Natural killer cell (primary cell): Measurements from ENCODE around the gene LTF. TPM values are rescaled to one million over a fixed set of nuclear protein-coding genes. Genes with fewer than 3 reads are reported as not detected.

Experiments
- ATAC-seq, 3 donors: fragments of 150-1000 bp in 2 of 3; fragments of 200-7000 bp in 1 of 3; cut with Tn5 transposase; 1 replicate in 1 of 3; 2 replicates in 2 of 3; pipeline ENCODE4 v1.10.0; 2021; ENCODE audit warnings: mild to moderate bottlenecking in 2 of 3, moderate library complexity in 2 of 3
- DNase-seq, 2 donors: peaks; one replicate each; pipeline versions ENCODE4 v3.0.0 to v3.0.0-alpha.2; 2013 to 2021; ENCODE audit warnings: mixed read lengths in 1 of 2
- H3K27ac ChIP-seq: one replicate; pipeline ENCODE4 v1.5.1; 2013; ENCODE audit warnings: mild to moderate bottlenecking, low read length
- H3K27me3 ChIP-seq: one replicate; pipeline ENCODE4 v1.6.1; 2013; ENCODE audit warnings: low read length; ENCODE audit not compliant: control insufficient read depth, insufficient read depth
- H3K36me3 ChIP-seq: one replicate; pipeline ENCODE4 v1.6.1; 2013; ENCODE audit warnings: low read length; ENCODE audit not compliant: control insufficient read depth, insufficient read depth
- H3K4me1 ChIP-seq: one replicate; pipeline ENCODE4 v1.6.1; 2013; ENCODE audit warnings: low read length; ENCODE audit not compliant: control insufficient read depth, insufficient read depth
- H3K4me3 ChIP-seq: one replicate; pipeline ENCODE4 v1.5.1; 2013; ENCODE audit warnings: low read length
- H3K9me3 ChIP-seq: one replicate; pipeline ENCODE4 v1.6.1; 2013; ENCODE audit warnings: low read length; ENCODE audit not compliant: control insufficient read depth, insufficient read depth
- H3K27ac Mint-ChIP-seq, 2 donors: one replicate each; pipeline ENCODE4 v1.8.0; 2022; ENCODE audit warnings: mild to moderate bottlenecking in 2 of 2, mixed read lengths in 2 of 2, moderate library complexity in 1 of 2
- H3K27me3 Mint-ChIP-seq, 2 donors: one replicate each; pipeline ENCODE4 v1.8.0; 2022; ENCODE audit warnings: low read depth in 2 of 2, mixed read lengths in 2 of 2
- H3K36me3 Mint-ChIP-seq: one replicate; pipeline ENCODE4 v1.8.0; 2022; ENCODE audit warnings: mixed read lengths
- H3K4me1 Mint-ChIP-seq, 2 donors: one replicate each; pipeline ENCODE4 v1.8.0; 2022; ENCODE audit warnings: mixed read lengths in 2 of 2
- H3K4me3 Mint-ChIP-seq: one replicate; pipeline ENCODE4 v1.8.0; 2022; ENCODE audit warnings: mild to moderate bottlenecking, moderate library complexity, mixed read lengths
- H3K9me3 Mint-ChIP-seq, 2 donors: one replicate each; pipeline ENCODE4 v1.8.0; 2022; ENCODE audit warnings: mixed read lengths in 2 of 2
- WGBS: methylation state at CpG from one replicate; pipeline ENCODE4 v1.1.7; 2013; ENCODE audit warnings: missing lambda C conversion rate; ENCODE audit not compliant: insufficient coverage; 5-methylcytosine and 5-hydroxymethylcytosine counted together
- intact Hi-C: fragments of 100-400 bp; cut with micrococcal nuclease; formaldehyde crosslinking; loops from one replicate; pipeline ENCODE4 v1.14.2; 2022
- total RNA-seq, 4 donors: library from RNA; stranded (reverse); fragments of 120-200 nt in 1 of 4; gene quantifications; one replicate each; pipeline versions ENCODE4 v1.2.3 to v1.2.4, GENCODE V29; 2013 to 2022
- TF ChIP-seq, protein P1 (sequence below): fragments of 200-600 bp; IDR thresholded peaks from one replicate; pipeline ENCODE4 v1.8.0; 2022; ENCODE audit warnings: antibody characterized with exemption

Gene LTF
- total RNA-seq, 3 donors from 2014 or later (not counting 1 experiment from before 2014, with no cell fraction given) = 1.0 to 1.1 TPM; not detected in 1

DNA sequence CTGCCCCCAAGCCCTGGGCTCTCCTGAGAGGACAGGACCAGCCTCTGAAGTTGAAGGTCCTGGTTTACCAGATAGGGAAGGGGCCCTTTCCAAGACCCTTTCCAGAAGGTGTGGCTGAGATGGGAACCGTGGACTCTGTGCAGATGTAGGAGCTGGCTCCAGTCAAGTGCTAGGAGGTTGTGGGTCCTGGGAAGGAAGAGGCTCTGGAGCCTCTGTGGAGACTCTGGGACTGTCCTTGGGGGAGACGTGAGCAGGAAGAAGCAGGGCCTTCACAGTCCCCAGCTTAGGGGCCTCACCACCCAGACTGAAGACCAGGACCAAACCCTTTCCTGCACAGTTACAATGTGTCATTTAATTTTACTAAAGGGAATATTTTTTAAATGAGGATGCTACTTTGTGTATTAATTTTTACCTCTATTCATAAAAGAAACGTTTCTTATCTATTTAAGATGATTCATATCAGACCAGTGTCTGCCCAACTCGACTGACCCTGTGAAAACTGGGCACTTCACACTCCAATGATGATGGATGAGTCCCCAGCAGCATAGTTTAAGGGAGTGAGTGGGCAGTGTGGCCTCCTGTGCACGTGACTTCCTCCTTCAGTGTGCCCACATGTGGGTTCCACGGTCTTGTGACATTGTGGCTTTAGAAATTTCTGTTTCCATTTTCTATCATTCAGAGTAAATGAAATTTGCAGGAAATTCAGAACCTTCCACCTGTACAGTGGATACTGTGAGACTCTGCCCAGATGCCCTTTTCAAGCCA, 68.8 kb downstream of the LTF start:
- no peak overlapping the region for H3K4me3 ChIP-seq
- Mint-ChIP-seq H3K4me3 (no peak overlapping the region), H3K27ac (no peak overlapping the region), H3K36me3 (no peaks in the 10 kb centered on the region), H3K4me1 (peaks cover 10 to 16% of the 10 kb centered on the region in 2 donors), H3K9me3 (no peaks in the 10 kb centered on the region), H3K27me3 (peaks cover 0 to 4% of the 10 kb centered on the region in 2 donors)
- DNase-seq = no peak
- H3K4me1 ChIP-seq = peaks cover 18% of the 10 kb centered on the region
- intact Hi-C loops = no loop called here
- ATAC-seq = peak; percentile 42 to 64 (median 42)
- H3K9me3 ChIP-seq = no peaks in the 10 kb centered on the region
- H3K27me3 ChIP-seq = no peaks in the 10 kb centered on the region
- H3K27ac ChIP-seq = no peak overlapping the region
- no peaks in the 10 kb centered on the region for H3K36me3 ChIP-seq
- WGBS = 39% methylated on average over 5 of the region's 6 CpGs
- TF ChIP-seq, protein P1, sequence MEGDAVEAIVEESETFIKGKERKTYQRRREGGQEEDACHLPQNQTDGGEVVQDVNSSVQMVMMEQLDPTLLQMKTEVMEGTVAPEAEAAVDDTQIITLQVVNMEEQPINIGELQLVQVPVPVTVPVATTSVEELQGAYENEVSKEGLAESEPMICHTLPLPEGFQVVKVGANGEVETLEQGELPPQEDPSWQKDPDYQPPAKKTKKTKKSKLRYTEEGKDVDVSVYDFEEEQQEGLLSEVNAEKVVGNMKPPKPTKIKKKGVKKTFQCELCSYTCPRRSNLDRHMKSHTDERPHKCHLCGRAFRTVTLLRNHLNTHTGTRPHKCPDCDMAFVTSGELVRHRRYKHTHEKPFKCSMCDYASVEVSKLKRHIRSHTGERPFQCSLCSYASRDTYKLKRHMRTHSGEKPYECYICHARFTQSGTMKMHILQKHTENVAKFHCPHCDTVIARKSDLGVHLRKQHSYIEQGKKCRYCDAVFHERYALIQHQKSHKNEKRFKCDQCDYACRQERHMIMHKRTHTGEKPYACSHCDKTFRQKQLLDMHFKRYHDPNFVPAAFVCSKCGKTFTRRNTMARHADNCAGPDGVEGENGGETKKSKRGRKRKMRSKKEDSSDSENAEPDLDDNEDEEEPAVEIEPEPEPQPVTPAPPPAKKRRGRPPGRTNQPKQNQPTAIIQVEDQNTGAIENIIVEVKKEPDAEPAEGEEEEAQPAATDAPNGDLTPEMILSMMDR = no peak

DNA sequence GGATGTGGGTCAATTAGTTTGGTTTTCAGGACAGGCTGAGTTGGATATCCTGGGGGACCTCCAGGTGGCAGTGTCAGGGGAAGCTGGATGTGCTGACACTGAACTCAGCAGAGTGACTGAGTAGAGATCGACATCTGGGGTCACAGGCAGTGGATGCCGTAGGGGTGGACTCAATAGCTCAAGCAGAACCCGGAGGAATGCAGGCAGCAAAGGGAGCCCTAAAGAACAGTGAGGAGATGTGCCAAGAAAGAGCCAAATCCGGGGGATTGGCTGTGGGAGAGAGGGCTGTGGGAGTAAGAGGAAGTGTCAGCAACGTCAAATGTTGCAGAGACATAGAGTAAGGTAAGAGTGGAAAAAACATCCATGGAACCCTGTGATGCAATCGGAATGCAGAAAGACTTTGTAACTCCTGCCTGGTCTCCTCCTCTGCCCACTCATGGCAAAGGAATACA, 69.5 kb downstream of the LTF start:
- H3K27me3 Mint-ChIP-seq = peaks cover 0 to 4% of the 10 kb centered on the region in 2 donors
- no peak overlapping the region for H3K4me3 ChIP-seq

DNA sequence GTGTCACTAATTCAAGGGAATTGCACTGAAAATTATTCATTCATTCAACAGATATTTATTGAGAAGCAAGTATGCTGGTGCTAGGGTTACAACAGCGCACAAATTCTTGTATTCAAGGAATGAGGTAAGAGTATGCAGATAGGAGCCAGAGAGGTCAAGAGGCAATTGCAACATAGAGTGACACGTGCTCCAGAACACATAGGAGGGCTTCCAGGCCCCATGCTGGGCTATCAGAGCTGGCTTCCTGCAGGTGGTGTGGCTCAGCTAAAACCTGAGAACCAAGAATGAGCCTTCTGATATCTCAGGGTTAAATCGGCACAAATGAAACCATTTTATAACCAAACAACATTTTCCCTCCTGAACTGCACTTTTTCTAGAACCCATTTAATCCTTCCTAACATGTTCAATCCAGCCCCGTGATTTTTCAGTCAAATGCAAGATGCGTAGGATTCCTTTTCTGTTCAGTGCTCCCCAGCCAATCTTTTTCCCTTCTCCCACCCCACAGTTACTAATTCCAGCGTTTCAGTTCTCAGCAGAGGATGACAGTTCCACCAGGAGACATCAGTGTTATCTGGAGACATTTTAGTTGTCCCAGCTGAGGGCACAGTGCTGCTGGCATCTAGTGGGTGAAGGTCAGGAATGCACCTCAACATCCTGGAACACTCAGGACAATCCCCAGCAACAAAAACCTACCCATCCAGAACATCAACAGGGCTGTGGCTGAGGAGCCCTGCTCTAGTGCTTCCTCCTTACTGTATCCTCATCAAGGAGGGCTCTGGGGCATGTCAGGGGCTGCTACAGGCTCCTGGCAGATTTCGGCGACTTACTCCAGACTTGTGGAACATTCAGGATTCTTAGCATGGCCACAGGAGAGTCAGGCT, 70.9 kb downstream of the LTF start:
- WGBS = 85% methylated on average over 8 of the region's 8 CpGs
- no peak overlapping the region for H3K4me3 Mint-ChIP-seq
- no peaks in the 10 kb centered on the region for H3K36me3 Mint-ChIP-seq
- intact Hi-C loops = no loop called here
- no peaks in the 10 kb centered on the region for H3K9me3 ChIP-seq
- ATAC-seq = no peak
- H3K4me1 ChIP-seq = peaks cover 18% of the 10 kb centered on the region
- no peaks in the 10 kb centered on the region for H3K36me3 ChIP-seq
- TF ChIP-seq, protein P1 = no peak
- peaks cover 0 to 4% of the 10 kb centered on the region in 2 donors for H3K27me3 Mint-ChIP-seq
- H3K27me3 ChIP-seq = no peaks in the 10 kb centered on the region
- H3K4me3 ChIP-seq = no peak overlapping the region
- peaks cover 10 to 16% of the 10 kb centered on the region in 2 donors for H3K4me1 Mint-ChIP-seq
- no peak overlapping the region for H3K27ac ChIP-seq
- H3K27ac Mint-ChIP-seq = no peak overlapping the region
- DNase-seq = no peak
- H3K9me3 Mint-ChIP-seq = no peaks in the 10 kb centered on the region

More for the DNA sequence above, 69.5 kb downstream of the LTF start:
- TF ChIP-seq, protein P1 = no peak
- intact Hi-C loops = no loop called here
- Mint-ChIP-seq H3K4me3 (no peak overlapping the region), H3K27ac (no peak overlapping the region), H3K9me3 (no peaks in the 10 kb centered on the region), H3K4me1 (peaks cover 10 to 16% of the 10 kb centered on the region in 2 donors), H3K36me3 (no peaks in the 10 kb centered on the region)
- Histone ChIP-seq H3K27ac (no peak overlapping the region), H3K27me3 (no peaks in the 10 kb centered on the region), H3K4me1 (peaks cover 18% of the 10 kb centered on the region), H3K9me3 (no peaks in the 10 kb centered on the region), H3K36me3 (no peaks in the 10 kb centered on the region)
- no peak for ATAC-seq
- DNase-seq = no peak
- 89% methylated on average over 6 of the region's 6 CpGs for WGBS
